Neural progenitor cell (in vitro differentiated cells): ENCODE measurements around the gene ZKSCAN5. TPM values are rescaled to one million over a fixed set of nuclear protein-coding genes. Genes with fewer than 3 reads are reported as not detected.

Experiments used
- DNase-seq: peaks from one replicate; pipeline ENCODE4 v3.0.0-alpha.2; 2016; ENCODE audit warnings: low spot score
- H2AFZ ChIP-seq: fragments of 200-600 bp; sonication (generic); replicated peaks from 2 replicates; pipeline ENCODE4 v1.6.1; 2016; ENCODE audit warnings: antibody characterized with exemption
- H3F3A ChIP-seq: fragments of 200-600 bp; sonication (generic); 2 replicates; pipeline ENCODE4 v1.6.1; 2016; ENCODE audit warnings: antibody characterized with exemption, low read depth
- H3K27ac ChIP-seq: fragments of 200-600 bp; sonication (generic); 2 replicates; pipeline ENCODE4 v1.5.1; 2016; ENCODE audit warnings: mild to moderate bottlenecking
- H3K27me3 ChIP-seq: fragments of 200-600 bp; sonication (generic); 2 replicates; pipeline ENCODE4 v1.6.1; 2016; ENCODE audit warnings: mild to moderate bottlenecking, moderate library complexity
- H3K36me3 ChIP-seq: fragments of 200-600 bp; sonication (generic); 2 replicates; pipeline ENCODE4 v1.5.1; 2016
- H3K4me1 ChIP-seq: fragments of 200-600 bp; sonication (generic); 2 replicates; pipeline ENCODE4 v1.6.1; 2016; ENCODE audit warnings: mixed run types
- H3K4me2 ChIP-seq: fragments of 200-600 bp; sonication (generic); 2 replicates; pipeline ENCODE4 v1.6.1; 2016
- H3K4me3 ChIP-seq: fragments of 200-600 bp; sonication (generic); 2 replicates; pipeline ENCODE4 v1.5.1; 2016
- H3K79me2 ChIP-seq: fragments of 200-600 bp; sonication (generic); 2 replicates; pipeline ENCODE4 v1.6.1; 2016; ENCODE audit warnings: low read depth
- H3K9ac ChIP-seq: fragments of 200-600 bp; sonication (generic); 2 replicates; pipeline ENCODE4 v1.6.1; 2016
- H3K9me3 ChIP-seq: fragments of 200-600 bp; sonication (generic); 2 replicates; pipeline ENCODE4 v1.5.1; 2016; ENCODE audit warnings: low read depth
- H4K20me1 ChIP-seq: fragments of 200-600 bp; sonication (generic); 2 replicates; pipeline ENCODE4 v1.6.1; 2016; ENCODE audit warnings: low read depth
- H3K27ac Mint-ChIP-seq: 3 replicates; pipeline ENCODE4 v1.8.0; 2021; ENCODE audit warnings: mixed read lengths
- H3K27me3 Mint-ChIP-seq: 2 replicates; pipeline ENCODE4 v1.8.0; 2022; ENCODE audit warnings: low read depth, mild to moderate bottlenecking, inconsistent platforms, moderate library complexity, mixed read lengths; ENCODE audit not compliant: insufficient read depth
- H3K36me3 Mint-ChIP-seq: 3 replicates; pipeline ENCODE4 v1.8.0; 2021; ENCODE audit warnings: mixed read lengths
- H3K4me1 Mint-ChIP-seq: 3 replicates; pipeline ENCODE4 v1.8.0; 2021; ENCODE audit warnings: mixed read lengths
- H3K4me3 Mint-ChIP-seq: 3 replicates; pipeline ENCODE4 v1.8.0; 2021; ENCODE audit warnings: mild to moderate bottlenecking, moderate library complexity, mixed read lengths
- H3K9me3 Mint-ChIP-seq: 3 replicates; pipeline ENCODE4 v1.8.0; 2020; ENCODE audit warnings: mixed read lengths
- CTCF ChIP-seq: fragments of 200-600 bp; sonication (generic); IDR thresholded peaks from 2 replicates; pipeline ENCODE4 v1.5.1; 2017; ENCODE audit warnings: antibody characterized with exemption, mild to moderate bottlenecking
- EZH2 ChIP-seq: fragments of 200-600 bp; sonication (generic); IDR thresholded peaks from 2 replicates; pipeline ENCODE4 v1.6.1; 2017; ENCODE audit warnings: antibody characterized with exemption, mild to moderate bottlenecking, moderate library complexity
- EZH2phosphoT487 ChIP-seq: fragments of 200-600 bp; sonication (generic); IDR thresholded peaks from 2 replicates; pipeline ENCODE4 v1.6.1; 2017; ENCODE audit warnings: antibody characterized with exemption
- total RNA-seq: library from RNA; depleted of rRNA; stranded (reverse); fragments of >200 nt; gene quantifications from 2 replicates; pipeline ENCODE4 v1.2.3, GENCODE V29; 2015; ENCODE audit warnings: low replicate concordance

The ZKSCAN5 gene
- total RNA-seq, 1 donor from 2014 or later = 23.3 TPM

GRCh38 chr7:99540542-99540941 is 36.1 kb downstream of the ZKSCAN5 start:
- H3K9me3 Mint-ChIP-seq = peaks cover 53% of the 10 kb centered on the region
- Histone ChIP-seq H2AFZ (no peak overlapping the region), H4K20me1 (no peaks in the 10 kb centered on the region), H3F3A (no peaks in the 10 kb centered on the region), H3K79me2 (no peaks in the 10 kb centered on the region), H3K4me1 (no peaks in the 10 kb centered on the region), H3K36me3 (no peaks in the 10 kb centered on the region), H3K27me3 (no peaks in the 10 kb centered on the region), H3K4me3 (no peak overlapping the region), H3K9me3 (peaks cover 4% of the 10 kb centered on the region), H3K9ac (no peak overlapping the region), H3K4me2 (no peak overlapping the region), H3K27ac (no peak overlapping the region)
- no peaks in the 10 kb centered on the region for H3K4me1 Mint-ChIP-seq
- peaks cover 11% of the 10 kb centered on the region for H3K27me3 Mint-ChIP-seq
- TF ChIP-seq EZH2phosphoT487 (no peak), EZH2 (no peak), CTCF (no peak)
- H3K36me3 Mint-ChIP-seq = peaks cover 36% of the 10 kb centered on the region
- no peak overlapping the region for H3K27ac Mint-ChIP-seq
- no peak overlapping the region for H3K4me3 Mint-ChIP-seq
- no peak for DNase-seq

GRCh38 chr7:99541212-99541611 is 36.8 kb downstream of the ZKSCAN5 start:
- Mint-ChIP-seq H3K36me3 (peaks cover 36% of the 10 kb centered on the region), H3K9me3 (peaks cover 53% of the 10 kb centered on the region), H3K4me1 (no peaks in the 10 kb centered on the region), H3K27me3 (peaks cover 11% of the 10 kb centered on the region), H3K4me3 (no peak overlapping the region), H3K27ac (no peak overlapping the region)
- Histone ChIP-seq H3K9ac (no peak overlapping the region), H3K4me3 (no peak overlapping the region), H3K36me3 (no peaks in the 10 kb centered on the region), H3K4me1 (no peaks in the 10 kb centered on the region), H3K27me3 (no peaks in the 10 kb centered on the region), H3K4me2 (no peak overlapping the region), H2AFZ (no peak overlapping the region), H3K79me2 (no peaks in the 10 kb centered on the region), H3F3A (no peaks in the 10 kb centered on the region), H3K27ac (no peak overlapping the region), H3K9me3 (peaks cover 4% of the 10 kb centered on the region), H4K20me1 (no peaks in the 10 kb centered on the region)
- DNase-seq = no peak
- TF ChIP-seq EZH2 = no peak
- no peak for TF ChIP-seq CTCF
- TF ChIP-seq EZH2phosphoT487 = no peak

GRCh38 chr7:99543081-99543671 is 38.7 kb downstream of the ZKSCAN5 start:
- Mint-ChIP-seq H3K4me1 (no peaks in the 10 kb centered on the region), H3K27me3 (peaks cover 8% of the 10 kb centered on the region), H3K36me3 (peaks cover 44% of the 10 kb centered on the region), H3K9me3 (peaks cover 54% of the 10 kb centered on the region), H3K27ac (no peak overlapping the region), H3K4me3 (no peak overlapping the region)
- no peak overlapping the region for H2AFZ ChIP-seq
- TF ChIP-seq CTCF (no peak), EZH2 (no peak), EZH2phosphoT487 (no peak)
- peaks cover 18% of the 10 kb centered on the region for H3K36me3 ChIP-seq
- no peak for DNase-seq
- no peak overlapping the region for H3K27ac ChIP-seq
- no peaks in the 10 kb centered on the region for H3F3A ChIP-seq
- H3K4me2 ChIP-seq = no peak overlapping the region
- H3K27me3 ChIP-seq = no peaks in the 10 kb centered on the region
- no peak overlapping the region for H3K4me3 ChIP-seq
- H3K9ac ChIP-seq = no peak overlapping the region
- H3K4me1 ChIP-seq = no peaks in the 10 kb centered on the region
- H3K79me2 ChIP-seq = no peaks in the 10 kb centered on the region
- H3K9me3 ChIP-seq = peaks cover 11% of the 10 kb centered on the region
- H4K20me1 ChIP-seq = no peaks in the 10 kb centered on the region
